NT2/D1 (cell line): ENCODE results near the gene EPN1.

Experiments used
- DNase-seq: peaks from one replicate; pipeline ENCODE4 v3.0.0-alpha.2; 2011; ENCODE audit warnings: low read depth, low spot score
- H3K27me3 ChIP-seq: 2 replicates; pipeline ENCODE4 v1.6.0; 2011; ENCODE audit warnings: mild to moderate bottlenecking; ENCODE audit not compliant: insufficient read length, insufficient read depth
- H3K36me3 ChIP-seq: 2 replicates; pipeline ENCODE4 v1.6.1; 2011; ENCODE audit warnings: mild to moderate bottlenecking, low read length, mixed read lengths; ENCODE audit not compliant: insufficient read depth, insufficient read length
- H3K4me1 ChIP-seq: 2 replicates; pipeline ENCODE4 v1.5.1; 2011; ENCODE audit not compliant: insufficient read depth, insufficient read length
- H3K4me3 ChIP-seq: 2 replicates; pipeline ENCODE4 v1.5.1; 2011; ENCODE audit warnings: low read depth; ENCODE audit not compliant: insufficient read length
- H3K9ac ChIP-seq: 2 replicates; pipeline ENCODE4 v1.6.0; 2011; ENCODE audit warnings: low read depth; ENCODE audit not compliant: insufficient read length
- H3K9me3 ChIP-seq: 2 replicates; pipeline ENCODE4 v1.5.1; 2011; ENCODE audit warnings: mild to moderate bottlenecking, low read length; ENCODE audit not compliant: insufficient read depth
- SUZ12 ChIP-seq: IDR thresholded peaks from 2 replicates; pipeline ENCODE4 v1.6.1; 2011; ENCODE audit not compliant: insufficient read length, insufficient read depth; ENCODE audit errors: extremely low read depth
- YY1 ChIP-seq: IDR thresholded peaks from 2 replicates; pipeline ENCODE4 v1.6.1; 2011; ENCODE audit not compliant: insufficient read length, insufficient read depth
- ZNF274 ChIP-seq: IDR thresholded peaks from 2 replicates; pipeline ENCODE4 v1.6.1; 2011; ENCODE audit warnings: mild to moderate bottlenecking, low read depth, low read length

EPN1 gene

DNA sequence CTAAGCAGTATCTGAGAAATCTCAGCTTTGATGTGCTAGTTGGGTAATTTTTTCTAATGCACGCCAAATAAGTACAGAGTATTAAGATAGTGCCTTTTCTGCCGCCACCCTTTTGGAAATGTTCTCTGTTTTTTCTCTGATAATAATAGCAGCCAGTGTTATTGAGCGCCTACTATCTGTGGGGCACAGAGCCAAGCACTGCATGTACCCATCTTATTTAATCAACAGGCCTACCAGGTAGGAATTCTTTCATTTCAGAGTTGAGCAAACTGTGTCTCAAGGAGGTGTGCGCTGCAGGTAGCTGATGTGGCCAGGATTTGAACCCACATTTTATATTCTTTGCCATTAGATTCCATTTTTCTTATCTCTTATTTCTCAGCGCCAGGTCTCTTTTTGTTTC lies 1.4 kb downstream of the EPN1 start:
- H3K36me3 ChIP-seq = peaks cover 63% of the 10 kb centered on the region
- TF ChIP-seq YY1 (no peak), ZNF274 (no peak), SUZ12 (no peak)

DNA sequence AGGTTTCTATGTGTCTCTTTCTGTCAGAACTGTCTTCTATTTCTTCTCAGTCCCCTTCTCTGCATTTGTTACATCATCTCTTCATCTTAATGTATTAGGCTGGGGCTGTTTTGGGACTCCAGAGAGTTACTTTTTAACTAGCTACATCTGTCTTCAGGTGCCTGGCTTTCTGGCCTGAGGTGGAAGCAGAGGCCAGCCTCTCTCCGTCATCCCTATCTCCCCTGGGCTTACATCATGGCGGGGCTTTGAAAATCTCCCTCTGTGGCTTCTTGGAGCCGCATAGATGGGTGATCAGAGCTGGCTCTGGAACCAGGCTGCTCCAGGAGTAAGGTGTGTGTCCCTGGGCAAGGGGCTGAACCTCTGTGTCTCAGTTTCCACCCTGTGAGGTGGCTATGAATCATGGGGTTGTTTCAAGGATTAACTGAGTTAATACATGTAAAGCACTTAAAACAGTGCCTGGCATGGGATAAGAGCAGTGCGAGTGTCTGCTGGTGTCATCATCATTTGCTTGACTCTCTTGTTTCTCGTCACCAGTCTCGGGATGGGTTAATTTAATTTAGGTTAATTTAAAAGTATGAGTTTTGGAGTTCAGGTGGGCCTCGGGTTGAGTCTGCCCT lies 2.0 kb downstream of the EPN1 start:
- TF ChIP-seq ZNF274 = no peak
- no peak for TF ChIP-seq YY1
- no peak for TF ChIP-seq SUZ12
- Histone ChIP-seq H3K9ac (peak overlapping the region; percentile 26), H3K4me3 (no peak overlapping the region), H3K36me3 (peaks cover 67% of the 10 kb centered on the region), H3K27me3 (no peaks in the 10 kb centered on the region), H3K9me3 (no peaks in the 10 kb centered on the region), H3K4me1 (peaks cover 8% of the 10 kb centered on the region)
- DNase-seq = no peak

More for the DNA sequence above, 1.4 kb downstream of the EPN1 start:
- Histone ChIP-seq H3K27me3 (no peaks in the 10 kb centered on the region), H3K4me1 (peaks cover 8% of the 10 kb centered on the region), H3K9ac (peak overlapping the region; percentile 3), H3K4me3 (no peak overlapping the region), H3K9me3 (no peaks in the 10 kb centered on the region)
- no peak for DNase-seq

DNA sequence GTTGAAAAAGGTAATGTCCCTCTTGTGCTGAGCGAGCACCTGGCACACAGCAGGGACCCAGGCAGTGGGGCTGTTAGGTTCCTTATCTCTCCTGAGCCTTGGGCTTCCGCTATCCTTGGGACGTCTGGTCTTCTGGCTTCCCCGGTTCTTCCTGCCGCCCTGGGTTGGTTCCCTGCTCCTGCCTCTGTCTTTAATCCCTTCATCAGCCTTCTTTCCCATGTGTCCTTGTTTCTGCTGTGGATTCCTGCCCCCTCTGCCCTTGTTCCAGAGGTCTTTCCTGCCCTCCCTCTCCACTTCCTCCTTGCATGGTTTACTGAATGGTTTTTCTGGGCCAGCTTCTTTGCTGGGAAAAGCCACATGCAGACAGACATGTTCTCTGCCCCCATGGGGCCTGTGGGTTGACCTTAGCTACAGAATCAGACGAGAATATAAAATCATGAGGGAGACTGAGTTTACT lies 2.6 kb downstream of the EPN1 start:
- no peaks in the 10 kb centered on the region for H3K27me3 ChIP-seq
- H3K4me3 ChIP-seq = no peak overlapping the region
- no peak for DNase-seq
- H3K4me1 ChIP-seq = peaks cover 8% of the 10 kb centered on the region
- H3K9me3 ChIP-seq = no peaks in the 10 kb centered on the region
- H3K36me3 ChIP-seq = peaks cover 68% of the 10 kb centered on the region
- no peak overlapping the region for H3K9ac ChIP-seq
- TF ChIP-seq SUZ12 (no peak), YY1 (no peak), ZNF274 (no peak)

DNA sequence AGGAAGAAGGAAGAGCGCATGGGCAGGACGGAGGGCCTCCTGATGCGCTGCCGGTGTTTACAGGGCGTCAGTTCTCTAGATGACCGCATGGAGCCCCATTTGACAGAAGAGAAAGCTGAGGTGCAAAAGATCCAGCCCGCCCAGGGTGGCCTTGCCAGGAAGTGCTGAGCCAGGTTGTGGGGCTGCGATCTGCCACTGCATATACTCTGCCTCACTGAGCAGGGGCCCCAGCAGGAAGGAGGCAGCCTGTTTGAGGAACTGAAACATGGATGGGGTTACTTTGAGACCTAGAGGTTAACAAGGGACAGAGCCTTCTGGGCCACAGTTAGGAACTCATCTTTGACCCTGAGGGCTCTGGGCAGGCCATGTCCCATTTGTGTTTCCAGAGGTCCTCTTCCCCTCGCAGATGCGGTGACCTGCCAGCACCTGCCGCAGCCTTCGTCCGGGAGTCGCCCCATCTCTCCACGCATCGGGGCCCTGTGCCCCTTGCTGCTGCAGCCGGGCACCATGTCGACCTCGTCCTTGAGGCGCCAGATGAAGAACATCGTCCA lies 3.2 kb downstream of the EPN1 start:
- H3K9ac ChIP-seq = no peak overlapping the region
- DNase-seq = no peak
- H3K4me3 ChIP-seq = no peak overlapping the region
- no peaks in the 10 kb centered on the region for H3K27me3 ChIP-seq
- TF ChIP-seq SUZ12 = no peak
- no peak for TF ChIP-seq YY1
- TF ChIP-seq ZNF274 = no peak
- H3K9me3 ChIP-seq = no peaks in the 10 kb centered on the region
- H3K4me1 ChIP-seq = peaks cover 8% of the 10 kb centered on the region
- peaks cover 68% of the 10 kb centered on the region for H3K36me3 ChIP-seq

DNA sequence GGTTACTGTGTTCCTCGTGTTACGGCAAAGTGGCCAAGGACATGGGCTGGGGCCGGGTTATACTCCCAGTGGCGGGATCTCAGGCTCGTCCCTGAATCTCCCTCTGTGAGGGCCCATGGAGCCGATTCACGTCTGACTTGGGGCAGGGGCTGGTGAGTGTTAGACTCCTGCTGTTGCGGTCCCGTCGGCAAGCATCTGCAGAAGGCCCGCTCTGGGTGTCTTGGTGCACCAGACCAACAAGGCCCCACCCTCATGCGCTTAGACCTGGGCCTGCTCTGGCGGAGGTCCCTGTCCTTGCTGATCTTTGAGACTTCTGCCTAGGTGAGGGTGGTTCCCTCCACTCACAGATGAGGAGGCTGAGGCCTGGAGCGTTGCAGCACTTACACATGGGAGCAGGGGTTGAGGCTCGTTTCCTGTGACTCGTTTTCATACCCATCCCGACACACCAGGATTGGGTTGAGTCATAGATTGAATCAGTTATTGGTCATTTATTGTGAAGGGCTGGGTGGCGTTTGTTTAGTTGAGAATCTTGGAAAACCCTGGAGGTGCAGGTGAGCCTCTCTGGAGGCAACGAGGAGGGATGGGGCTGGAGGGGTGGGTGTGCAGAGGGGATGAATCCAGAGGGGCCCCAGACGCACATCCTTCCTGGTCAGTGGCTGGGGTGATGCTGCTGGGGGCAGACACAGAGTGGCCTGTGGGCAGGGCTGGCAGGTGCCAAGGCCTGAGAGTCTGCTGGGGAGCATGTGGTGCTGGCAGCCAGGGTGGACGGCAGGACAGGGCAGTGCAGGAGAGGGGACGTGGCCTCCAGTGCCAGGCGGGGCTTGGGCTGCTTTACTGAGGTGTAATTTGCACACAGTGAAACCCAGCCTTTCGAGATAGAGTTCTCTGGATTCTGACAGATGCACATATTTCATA lies 4.6 kb downstream of the EPN1 start:
- Histone ChIP-seq H3K4me3 (no peak overlapping the region), H3K9me3 (no peaks in the 10 kb centered on the region), H3K4me1 (peaks cover 8% of the 10 kb centered on the region), H3K27me3 (no peaks in the 10 kb centered on the region), H3K36me3 (peaks cover 74% of the 10 kb centered on the region), H3K9ac (no peak overlapping the region)
- TF ChIP-seq SUZ12 = no peak
- no peak for TF ChIP-seq ZNF274
- no peak for TF ChIP-seq YY1
- no peak for DNase-seq

DNA sequence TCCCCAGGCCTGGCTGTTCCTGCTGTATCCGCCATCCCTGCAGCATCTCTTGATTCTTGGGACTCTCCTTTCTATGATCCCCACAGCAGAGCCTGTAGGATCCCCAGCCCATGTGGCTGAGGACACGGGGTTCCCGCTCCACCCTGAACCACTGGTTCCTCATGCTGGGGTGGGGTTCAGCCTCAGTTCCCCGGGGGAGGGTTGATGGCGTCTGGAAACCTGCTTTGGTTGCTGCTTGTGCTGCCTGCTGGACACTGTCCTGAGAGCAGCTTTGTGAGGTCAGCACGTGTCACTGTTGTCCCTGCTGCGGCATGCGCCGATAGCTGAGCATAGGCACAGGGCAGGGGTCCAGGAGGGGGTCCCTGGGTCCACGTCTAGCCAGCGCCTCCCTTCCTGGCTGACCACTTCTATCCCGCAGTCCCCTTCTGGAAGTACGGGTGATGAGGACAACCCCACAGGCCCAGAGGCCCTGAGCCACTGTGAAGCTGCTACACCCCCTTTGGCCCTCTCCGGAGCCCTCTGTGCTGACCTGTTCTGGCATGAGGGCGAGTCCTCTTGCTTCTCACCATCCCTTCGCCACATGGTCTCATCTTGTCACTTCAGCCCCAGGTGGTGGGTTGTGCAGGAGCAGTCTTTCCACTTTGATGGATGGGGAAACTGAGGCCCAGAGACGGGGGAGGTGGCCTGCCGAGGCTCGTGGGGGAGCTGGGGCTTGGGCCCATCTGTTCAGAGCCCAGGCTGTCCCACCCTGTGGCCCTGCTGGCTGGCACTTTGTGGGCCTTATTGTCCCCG lies 5.5 kb downstream of the EPN1 start:
- Histone ChIP-seq H3K9ac (no peak overlapping the region), H3K4me1 (peaks cover 8% of the 10 kb centered on the region), H3K36me3 (peaks cover 83% of the 10 kb centered on the region), H3K27me3 (no peaks in the 10 kb centered on the region), H3K9me3 (no peaks in the 10 kb centered on the region), H3K4me3 (no peak overlapping the region)
- no peak for DNase-seq
- TF ChIP-seq SUZ12 (no peak), ZNF274 (no peak), YY1 (no peak)
